MM.1S (cell line): ENCODE results near the gene ITGA3.

Experiments
- CTCF ChIP-seq: fragments of 300-600 bp; sonication (generic); IDR thresholded peaks from 2 replicates; pipeline ENCODE4 v1.5.1; 2016; ENCODE audit warnings: antibody characterized with exemption, low read length, mixed read lengths
- EZH2 ChIP-seq: fragments of 300-600 bp; sonication (generic); optimal IDR thresholded peaks from 2 replicates; pipeline ENCODE3; 2017; ENCODE audit warnings: low read depth, mild to moderate bottlenecking, antibody characterized with exemption, low read length, mixed read lengths

GRCh38 chr17:50122945-50123344 is 67.0 kb downstream of the ITGA3 start:
- TF ChIP-seq CTCF = no peak
- no peak for TF ChIP-seq EZH2
